Measurements from ENCODE around the gene ACAT2. TPM values are rescaled to one million over a fixed set of nuclear protein-coding genes. Genes with fewer than 3 reads are reported as not detected.
A peak's percentile ranks its signal among the peaks of the same experiment; 100 is the strongest.
"Not testable (repeated sequence)": the region's sequence is repeated elsewhere in the genome, so short reads cannot be mapped to it uniquely, and the experiment has no call there.

ACAT2 gene
- 33.7 and 45.2 TPM in 2 replicates for total RNA-seq (2014; rRNA removed; shearing (Covaris generic); ENCODE audit: low replicate concordance)

- no peaks in the 10 kb centered on the region for H3K27me3 ChIP-seq
- H3K36me3 ChIP-seq: peaks cover 44% of the 10 kb centered on the region
- H3K4me3 ChIP-seq: peak within 1 kb of the TSS; percentile 77
- peak; percentile 97 for DNase-seq
- no peaks in the 10 kb centered on the region for H3K9me3 ChIP-seq
Measured at GRCh38 chr6:159761873-159762680, at the start of gene ACAT2. TSS of gene ACAT2 (plus strand) at chr6:159762045. CDS start at chr6:159762088, 43 bp downstream.

GRCh38 chr6:159712389-159712788 lies 49.5 kb upstream of the ACAT2 start:
- H3K36me3 ChIP-seq, H3K9me3 ChIP-seq, H3K4me3 ChIP-seq, H3K27me3 ChIP-seq, DNase-seq: not testable (repeated sequence)

DNA sequence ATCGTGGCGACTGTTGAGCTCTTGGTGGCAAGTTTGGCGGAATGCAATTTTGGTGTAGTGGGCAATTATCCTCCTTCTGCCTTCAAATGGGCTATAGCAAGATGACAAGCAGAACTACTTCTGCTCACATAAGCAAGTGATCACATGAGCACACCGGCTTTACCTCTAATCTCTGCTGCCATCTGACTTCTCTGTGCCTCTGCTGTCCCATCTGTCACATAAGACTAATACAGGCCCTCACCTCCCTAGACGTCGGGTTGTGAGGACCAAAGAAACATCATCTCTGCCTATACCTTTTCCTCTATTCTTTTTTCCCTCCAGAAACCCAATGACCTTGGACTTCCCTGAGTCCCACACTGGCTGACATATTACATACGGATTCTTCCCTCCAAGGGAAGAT lies 47.9 kb upstream of the ACAT2 start:
- H3K27me3 ChIP-seq: no peaks in the 10 kb centered on the region
- DNase-seq: no peak
- no peak overlapping the region for H3K4me3 ChIP-seq
- no peaks in the 10 kb centered on the region for H3K9me3 ChIP-seq
- H3K36me3 ChIP-seq: no peaks in the 10 kb centered on the region

GRCh38 chr6:159714404-159714803 lies 47.4 kb upstream of the ACAT2 start:
- H3K36me3 ChIP-seq: no peaks in the 10 kb centered on the region
- DNase-seq: no peak
- no peaks in the 10 kb centered on the region for H3K9me3 ChIP-seq
- H3K27me3 ChIP-seq: no peaks in the 10 kb centered on the region
- no peak overlapping the region for H3K4me3 ChIP-seq

- Histone ChIP-seq H3K9me3 (no peaks in the 10 kb centered on the region), H3K4me3 (no peak overlapping the region), H3K36me3 (peaks cover under 1% of the 10 kb centered on the region; the same call in 1 of the 2 replicates), H3K27me3 (no peaks in the 10 kb centered on the region)
- DNase-seq: no peak
Measured at GRCh38 chr6:159715166-159715565, 46.7 kb upstream of the ACAT2 start.

- Histone ChIP-seq H3K36me3 (peaks cover 3% of the 10 kb centered on the region), H3K9me3 (no peaks in the 10 kb centered on the region), H3K27me3 (no peaks in the 10 kb centered on the region), H3K4me3 (no peak overlapping the region)
- DNase-seq: no peak
Measured at GRCh38 chr6:159715605-159716004, 46.2 kb upstream of the ACAT2 start.

- Histone ChIP-seq H3K27me3 (no peaks in the 10 kb centered on the region), H3K9me3 (no peaks in the 10 kb centered on the region), H3K4me3 (no peak overlapping the region; the same call in 1 of the 2 replicates), H3K36me3 (peaks cover 3% of the 10 kb centered on the region)
- DNase-seq: peak; percentile 83
Measured at GRCh38 chr6:159716247-159717096, 45.4 kb upstream of the ACAT2 start.

DNA sequence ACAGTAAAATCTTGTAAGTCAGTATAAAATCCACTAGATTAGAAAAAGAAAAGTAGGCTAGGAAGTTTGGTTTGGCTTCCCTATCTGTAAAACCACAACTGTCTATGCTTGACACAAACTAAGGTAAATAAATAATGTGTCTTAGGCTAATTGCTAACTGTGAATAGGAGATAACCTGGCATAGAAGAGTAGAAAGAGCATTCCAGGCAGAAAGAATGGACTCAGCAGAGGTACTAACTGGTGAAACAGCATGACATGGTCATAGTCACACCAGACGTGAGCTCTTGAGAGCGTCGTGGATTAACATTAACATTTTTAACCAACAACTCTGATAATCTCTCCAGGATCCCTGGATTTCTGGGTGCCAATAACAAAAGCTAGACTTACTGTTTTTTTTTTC lies 43.2 kb upstream of the ACAT2 start:
- H3K27me3 ChIP-seq: no peaks in the 10 kb centered on the region

DNA sequence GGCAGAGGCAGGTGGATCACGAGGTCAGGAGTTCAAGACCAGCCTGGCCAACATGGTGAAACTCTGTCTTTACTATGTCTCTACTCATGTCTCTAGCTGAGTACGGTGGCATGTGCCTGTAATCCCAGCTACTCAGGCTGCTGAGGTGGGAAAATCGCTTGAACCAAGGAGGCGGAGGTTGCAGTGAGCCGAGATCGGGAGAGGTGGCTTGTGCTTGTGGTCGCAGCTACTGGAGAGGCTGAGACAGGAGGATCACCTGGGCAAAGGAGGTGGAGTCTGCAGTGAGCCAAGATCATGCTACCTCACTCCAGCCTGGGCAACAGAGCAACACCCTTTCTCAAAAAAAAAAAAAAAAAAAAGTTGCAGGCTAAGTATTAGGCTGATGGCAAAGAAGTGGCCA lies 42.6 kb upstream of the ACAT2 start:
- H3K27me3 ChIP-seq: no peaks in the 10 kb centered on the region
- no peaks in the 10 kb centered on the region for H3K9me3 ChIP-seq
- peaks cover 10% of the 10 kb centered on the region for H3K36me3 ChIP-seq
- H3K4me3 ChIP-seq: no peak overlapping the region
- no peak for DNase-seq

More for the DNA sequence above, 43.2 kb upstream of the ACAT2 start:
- no peak for DNase-seq
- peaks cover 6% of the 10 kb centered on the region for H3K36me3 ChIP-seq
- no peak overlapping the region for H3K4me3 ChIP-seq
- no peaks in the 10 kb centered on the region for H3K9me3 ChIP-seq

DNA sequence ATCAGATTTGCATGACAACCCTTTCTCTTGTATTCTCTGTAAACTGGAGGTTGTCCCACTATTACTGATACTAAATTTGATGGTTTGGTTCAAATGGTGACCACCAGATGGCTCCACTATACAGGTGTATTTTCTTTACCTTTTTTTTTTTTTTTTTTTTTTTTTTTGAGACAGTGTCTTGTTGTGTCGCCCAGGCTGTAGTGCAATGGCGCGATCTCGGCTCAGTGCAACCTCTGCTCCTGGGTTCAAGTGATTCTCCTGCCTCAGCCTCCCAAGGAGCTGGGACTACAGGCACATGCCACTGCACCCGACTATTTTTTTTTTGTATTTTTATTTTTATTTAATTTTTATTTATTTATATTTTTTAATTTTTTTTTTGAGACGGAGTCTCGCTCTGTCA lies 41.1 kb upstream of the ACAT2 start:
- H3K4me3 ChIP-seq: no peak overlapping the region
- no peaks in the 10 kb centered on the region for H3K27me3 ChIP-seq
- H3K36me3 ChIP-seq: peaks cover 15% of the 10 kb centered on the region
- DNase-seq: no peak
- no peaks in the 10 kb centered on the region for H3K9me3 ChIP-seq

DNA sequence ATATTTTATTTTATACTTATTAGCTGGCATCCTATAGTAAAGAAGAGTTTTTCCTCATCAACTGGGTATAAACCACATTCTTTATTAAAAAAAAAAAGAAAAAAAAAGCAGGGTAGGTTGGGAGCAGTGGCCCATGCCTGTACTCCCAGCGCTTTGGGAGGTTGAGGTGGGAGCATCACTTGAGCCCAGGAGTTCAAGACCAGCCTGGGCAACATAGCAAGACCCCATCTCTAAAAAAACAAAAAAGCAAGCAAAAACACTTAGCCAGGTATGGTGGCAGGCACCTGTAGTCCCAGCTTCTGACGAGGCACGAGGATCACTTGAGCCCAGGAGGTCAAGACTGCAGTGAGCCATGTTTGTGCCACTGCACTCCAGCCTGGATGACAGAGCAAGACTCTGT lies 39.9 kb upstream of the ACAT2 start:
- peaks cover 23% of the 10 kb centered on the region for H3K36me3 ChIP-seq
- not testable (repeated sequence) for H3K27me3 ChIP-seq, H3K4me3 ChIP-seq, DNase-seq, H3K9me3 ChIP-seq

- H3K9me3 ChIP-seq: no peaks in the 10 kb centered on the region
- DNase-seq: no peak
- H3K27me3 ChIP-seq: no peaks in the 10 kb centered on the region
- H3K4me3 ChIP-seq: no peak overlapping the region
- H3K36me3 ChIP-seq: peaks cover 23% of the 10 kb centered on the region
Measured at GRCh38 chr6:159722655-159723054, 39.2 kb upstream of the ACAT2 start.

DNA sequence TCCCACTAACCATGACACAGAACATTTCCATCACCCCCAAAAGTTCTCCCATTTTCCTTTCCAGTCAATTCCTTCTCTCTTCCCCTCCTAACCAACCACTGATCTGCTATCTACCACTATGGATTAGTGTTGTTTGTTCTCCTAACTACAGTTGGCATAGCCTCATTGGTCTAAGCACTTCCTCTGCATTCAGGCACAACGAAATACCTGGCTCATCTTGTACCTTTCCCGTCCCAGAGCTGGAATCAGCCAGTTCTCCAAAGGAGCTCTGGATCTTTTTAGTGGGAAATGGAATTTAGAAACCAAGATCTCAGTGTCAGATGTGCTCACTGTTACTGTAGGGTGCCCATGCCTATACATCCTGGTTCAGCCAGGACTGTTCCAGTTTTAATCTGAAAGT lies 38.6 kb upstream of the ACAT2 start:
- Histone ChIP-seq H3K27me3 (no peaks in the 10 kb centered on the region), H3K9me3 (no peaks in the 10 kb centered on the region), H3K36me3 (peaks cover 23% of the 10 kb centered on the region), H3K4me3 (no peak overlapping the region)
- DNase-seq: no peak

GRCh38 chr6:159724778-159725177 lies 37.1 kb upstream of the ACAT2 start:
- Histone ChIP-seq H3K27me3 (no peaks in the 10 kb centered on the region), H3K4me3 (no peak overlapping the region), H3K36me3 (peaks cover 30% of the 10 kb centered on the region), H3K9me3 (no peaks in the 10 kb centered on the region)
- no peak for DNase-seq

DNA sequence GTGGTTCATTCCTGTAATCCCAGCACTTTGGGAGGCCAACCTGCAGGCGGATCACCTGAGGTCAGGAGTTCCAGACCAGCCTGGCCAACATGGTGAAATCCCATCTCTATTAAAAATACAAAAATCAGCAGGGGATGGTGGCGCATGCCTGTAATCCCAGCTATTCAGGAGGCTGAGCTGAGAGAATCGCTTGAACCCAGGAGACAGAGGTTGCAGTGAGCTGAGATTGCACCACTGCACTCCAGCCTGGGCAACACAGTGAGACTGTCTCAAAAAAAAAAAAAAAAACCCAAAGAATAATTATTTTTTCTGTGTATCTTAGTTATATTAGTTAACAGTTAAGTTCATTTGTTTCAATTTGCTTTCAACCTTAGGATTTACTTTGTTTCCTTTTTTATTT lies 36.6 kb upstream of the ACAT2 start:
- not testable (repeated sequence) for H3K27me3 ChIP-seq, H3K9me3 ChIP-seq, H3K4me3 ChIP-seq, DNase-seq
- H3K36me3 ChIP-seq: peaks cover 33% of the 10 kb centered on the region

DNA sequence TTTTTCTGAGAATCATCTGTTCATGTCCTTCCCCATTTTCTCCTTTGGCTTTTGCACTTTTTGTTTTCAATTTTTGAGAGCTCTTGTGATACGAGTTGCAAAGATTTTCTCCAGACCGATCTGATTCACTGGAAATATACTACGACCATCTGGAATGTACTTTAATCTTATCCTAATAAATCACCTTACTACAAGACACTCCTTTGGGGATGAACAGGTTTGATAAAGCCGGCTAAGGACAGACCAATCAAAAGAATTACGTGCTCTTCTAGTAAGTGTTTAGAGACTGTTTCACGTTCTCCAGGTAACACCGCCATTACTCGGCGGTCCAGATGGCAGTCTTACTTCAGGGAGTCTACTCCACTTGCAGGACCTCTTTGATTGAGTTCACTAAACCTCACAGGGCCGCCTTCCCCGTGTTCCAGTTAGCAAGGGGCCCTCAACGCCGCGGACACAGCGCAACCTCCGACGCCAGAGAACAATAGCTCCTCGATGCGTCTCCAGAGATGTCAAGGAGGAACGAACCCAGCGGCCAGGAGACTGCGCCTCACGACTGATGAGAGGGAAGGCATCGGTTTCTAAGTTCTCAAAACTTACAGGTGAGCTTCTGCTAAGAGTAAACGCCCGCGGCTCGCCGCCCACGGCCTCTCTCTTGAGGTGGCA lies 35.5 kb upstream of the ACAT2 start:
- no peaks in the 10 kb centered on the region for H3K27me3 ChIP-seq
- peak overlapping the region; percentile 99 for H3K4me3 ChIP-seq
- no peak for DNase-seq
- no peaks in the 10 kb centered on the region for H3K9me3 ChIP-seq
- H3K36me3 ChIP-seq: peaks cover 39% of the 10 kb centered on the region
